CD4-positive, alpha-beta memory T cell (primary cell): ENCODE measurements around the gene ABHD13. TPM values are rescaled to one million over a fixed set of nuclear protein-coding genes. Genes with fewer than 3 reads are reported as not detected.

Source experiments
- CTCF ChIA-PET: fragments of 350-600 bp; sonication (Branson Sonifier 250); formaldehyde crosslinking; loops from one replicate; lab custom pipeline; 2021; ENCODE audit warnings: inconsistent platforms; ENCODE audit not compliant: partially characterized antibody; lab: Charles Lee
- POLR2A ChIA-PET: fragments of 350-600 bp; sonication (Branson Sonifier 250); formaldehyde crosslinking; loops from one replicate; lab custom pipeline; 2021; ENCODE audit not compliant: partially characterized antibody; lab: Charles Lee
- DNase-seq, 5 donors: peaks; one replicate each; pipeline versions ENCODE4 v3.0.0 to v3.0.0-alpha.2; 2020 to 2022; ENCODE audit warnings: mixed read lengths in 1 of 5
- H3K27ac ChIP-seq: one replicate; pipeline ENCODE4 v1.7.0; 2013; ENCODE audit warnings: low read depth, low read length
- H3K27me3 ChIP-seq: 2 replicates; pipeline ENCODE4 v1.7.0; 2013; ENCODE audit warnings: mild to moderate bottlenecking, low read length, moderate library complexity; ENCODE audit not compliant: insufficient read depth
- H3K36me3 ChIP-seq: 2 replicates; pipeline ENCODE4 v1.7.0; 2013; ENCODE audit warnings: mild to moderate bottlenecking, low read length, moderate library complexity; ENCODE audit not compliant: insufficient read depth
- H3K4me1 ChIP-seq: 2 replicates; pipeline ENCODE4 v1.7.0; 2013; ENCODE audit warnings: mild to moderate bottlenecking, low read length, moderate library complexity; ENCODE audit not compliant: insufficient read depth
- H3K4me3 ChIP-seq, 2 donors: one replicate each; pipeline ENCODE4 v1.7.0; 2013; ENCODE audit warnings: low read length in 2 of 2, mild to moderate bottlenecking in 1 of 2
- H3K9me3 ChIP-seq, 2 donors: one replicate each; pipeline ENCODE4 v1.7.0; 2013; ENCODE audit warnings: low read length in 2 of 2, control low read depth in 1 of 2; ENCODE audit not compliant: control insufficient read depth in 1 of 2
- H3K27ac Mint-ChIP-seq, 7 donors: one replicate each; pipeline ENCODE4 v1.8.0; 2020 to 2021; ENCODE audit warnings: mixed read lengths in 7 of 7, mild to moderate bottlenecking in 6 of 7, inconsistent platforms in 3 of 7, moderate library complexity in 3 of 7
- H3K27me3 Mint-ChIP-seq, 2 donors: one replicate each; pipeline ENCODE4 v1.8.0; 2020 to 2021; ENCODE audit warnings: mixed read lengths in 2 of 2
- H3K36me3 Mint-ChIP-seq, 2 donors: one replicate each; pipeline ENCODE4 v1.8.0; 2020 to 2021; ENCODE audit warnings: mixed read lengths in 2 of 2, inconsistent platforms in 1 of 2, mild to moderate bottlenecking in 1 of 2
- H3K4me1 Mint-ChIP-seq, 4 donors: one replicate each; pipeline ENCODE4 v1.8.0; 2020 to 2021; ENCODE audit warnings: mixed read lengths in 4 of 4, mild to moderate bottlenecking in 1 of 4
- H3K4me3 Mint-ChIP-seq, 8 donors: one replicate each; pipeline ENCODE4 v1.8.0; 2020 to 2021; ENCODE audit warnings: mixed read lengths in 8 of 8, mild to moderate bottlenecking in 7 of 8, moderate library complexity in 6 of 8, inconsistent platforms in 3 of 8
- H3K9me3 Mint-ChIP-seq, 8 donors: one replicate each; pipeline ENCODE4 v1.8.0; 2020 to 2021; ENCODE audit warnings: mixed read lengths in 8 of 8, mild to moderate bottlenecking in 5 of 8, inconsistent platforms in 3 of 8, moderate library complexity in 1 of 8
- intact Hi-C: fragments of 100-400 bp; cut with micrococcal nuclease; formaldehyde crosslinking; loops from one replicate; pipeline ENCODE4 v1.15.1; 2023
- polyA plus RNA-seq, 2 donors: library from polyadenylated mRNA; unstranded; fragments of 300-500 nt; fragmentation: Illumina TruSeq; gene quantifications; one replicate each; pipeline ENCODE4 v1.2.3, GENCODE V29; 2021
- total RNA-seq, 2 experiments: library from RNA; stranded (reverse); gene quantifications; one replicate each; pipeline ENCODE4 v1.2.3, GENCODE V29; 2021

The ABHD13 gene
- total and polyA plus RNA-seq, 4 experiments from 2014 or later: 13.4 to 23.2 (median 19.3) TPM

DNA sequence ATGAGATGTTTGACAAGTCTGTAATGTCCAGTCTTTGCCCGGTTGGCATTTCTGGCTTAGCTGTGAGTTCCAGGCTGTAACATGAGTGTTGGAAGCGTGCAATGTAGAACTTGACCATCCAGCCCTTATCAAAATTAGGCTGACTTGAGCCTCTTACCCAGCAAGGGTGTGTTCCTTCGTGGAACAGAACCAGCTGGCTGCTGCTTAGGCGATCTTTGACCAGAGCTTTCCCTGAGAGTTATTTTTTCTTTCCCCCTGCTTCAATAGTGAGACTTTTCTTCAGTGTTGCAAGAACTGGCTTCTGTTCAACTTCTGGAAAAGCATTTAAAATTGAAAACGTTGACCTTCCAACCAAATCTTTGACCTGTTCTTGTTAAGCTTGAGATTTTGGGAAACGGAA lies 57.9 kb downstream of the ABHD13 start:
- CTCF ChIA-PET: no interaction called here

GRCh38 chr13:108278466-108278865 lies 60.3 kb downstream of the ABHD13 start:
- H3K4me1 ChIP-seq: no peaks in the 10 kb centered on the region
- no peak overlapping the region for H3K4me3 ChIP-seq
- POLR2A ChIA-PET: no interaction called here
- H3K9me3 ChIP-seq: no peaks in the 10 kb centered on the region
- H3K27me3 ChIP-seq: no peaks in the 10 kb centered on the region
- H3K27ac Mint-ChIP-seq: no peak overlapping the region
- no peaks in the 10 kb centered on the region for H3K36me3 ChIP-seq
- intact Hi-C loops: no loop called here
- no peak overlapping the region for H3K27ac ChIP-seq
- peaks cover 2 to 10% (median 3%) of the 10 kb centered on the region in 4 donors for H3K4me1 Mint-ChIP-seq
- no peak for DNase-seq
- no peaks in the 10 kb centered on the region for H3K27me3 Mint-ChIP-seq
- peaks cover 13 to 24% of the 10 kb centered on the region in 2 donors for H3K36me3 Mint-ChIP-seq
- H3K4me3 Mint-ChIP-seq: no peak overlapping the region
- peaks cover 0 to 2% (median 0%) of the 10 kb centered on the region in 8 donors for H3K9me3 Mint-ChIP-seq
- CTCF ChIA-PET: no interaction called here

More for the DNA sequence above, 57.9 kb downstream of the ABHD13 start:
- Histone ChIP-seq H3K9me3 (no peaks in the 10 kb centered on the region), H3K4me3 (no peak overlapping the region), H3K4me1 (peaks cover 6% of the 10 kb centered on the region), H3K27me3 (no peaks in the 10 kb centered on the region), H3K27ac (no peak overlapping the region), H3K36me3 (no peaks in the 10 kb centered on the region)
- Mint-ChIP-seq H3K9me3 (peaks cover 0 to 2% (median 0%) of the 10 kb centered on the region in 8 donors), H3K27me3 (no peaks in the 10 kb centered on the region), H3K4me1 (peaks cover 0 to 21% (median 9%) of the 10 kb centered on the region in 4 donors), H3K4me3 (no peak overlapping the region), H3K27ac (no peak overlapping the region), H3K36me3 (peaks cover 8 to 20% of the 10 kb centered on the region in 2 donors)
- POLR2A ChIA-PET: interaction anchor here (1.3 kb wide), 1 partner anchor 9 kb away, joined by 4 read pairs; no protein-coding TSS in a partner anchor
- no peak for DNase-seq
- intact Hi-C loops: no loop called here

- Mint-ChIP-seq H3K36me3 (peaks cover 13 to 19% of the 10 kb centered on the region in 2 donors), H3K9me3 (peaks cover 0 to 4% (median 0%) of the 10 kb centered on the region in 8 donors), H3K27ac (no peak overlapping the region), H3K27me3 (no peaks in the 10 kb centered on the region), H3K4me3 (no peak overlapping the region), H3K4me1 (peaks cover 0 to 5% (median under 1%) of the 10 kb centered on the region in 4 donors)
- Histone ChIP-seq H3K36me3 (no peaks in the 10 kb centered on the region), H3K27me3 (no peaks in the 10 kb centered on the region), H3K4me1 (no peaks in the 10 kb centered on the region), H3K9me3 (no peaks in the 10 kb centered on the region), H3K4me3 (no peak overlapping the region), H3K27ac (no peak overlapping the region)
- intact Hi-C loops: no loop called here
- CTCF ChIA-PET: interaction anchor here (1.4 kb wide), 2 partner anchors 12 to 55 kb away, joined by 3 to 5 read pairs; no protein-coding TSS in a partner anchor
- DNase-seq: no peak
- POLR2A ChIA-PET: interaction anchor here (0.8 kb wide), 1 partner anchor 11 kb away, joined by 3 read pairs; no protein-coding TSS in a partner anchor
These were observed 63.7 kb downstream of the ABHD13 start for GRCh38 chr13:108281901-108282300.

GRCh38 chr13:108283110-108283509 lies 64.9 kb downstream of the ABHD13 start:
- H3K36me3 ChIP-seq: no peaks in the 10 kb centered on the region
- no peaks in the 10 kb centered on the region for H3K27me3 ChIP-seq
- POLR2A ChIA-PET: no interaction called here
- Mint-ChIP-seq H3K27me3 (no peaks in the 10 kb centered on the region), H3K9me3 (peaks cover 0 to 2% (median 0%) of the 10 kb centered on the region in 8 donors), H3K4me1 (peaks cover 0 to 5% (median under 1%) of the 10 kb centered on the region in 4 donors), H3K4me3 (no peak overlapping the region), H3K27ac (no peak overlapping the region), H3K36me3 (peaks cover 13 to 17% of the 10 kb centered on the region in 2 donors)
- no peak overlapping the region for H3K4me3 ChIP-seq
- no peaks in the 10 kb centered on the region for H3K4me1 ChIP-seq
- intact Hi-C loops: no loop called here
- CTCF ChIA-PET: no interaction called here
- no peak overlapping the region for H3K27ac ChIP-seq
- DNase-seq: no peak
- no peaks in the 10 kb centered on the region for H3K9me3 ChIP-seq

Other genes with a start within 250 kb of the ABHD13 start
- gene LIG4, start 2.9 kb upstream of the ABHD13 start, total RNA-seq: 10 to 100 TPM; 11.1 to 11.4 TPM
- 1 to 10 TPM; 2.7 to 6.6 TPM for gene LIG4, start 2.9 kb upstream of the ABHD13 start, polyA plus RNA-seq
- 10 to 100 TPM; 35.8 to 37.9 TPM for gene TNFSF13B, start 51.3 kb downstream of the ABHD13 start, total RNA-seq
- 10 to 100 TPM; 44.8 to 54.6 TPM for gene TNFSF13B, start 51.3 kb downstream of the ABHD13 start, polyA plus RNA-seq